Activated naive CD4-positive, alpha-beta T cell treated with Interleukin-2 at 50 U/mL for 16 hours (primary cell): Measurements from ENCODE around the gene EGR1.
A peak's percentile ranks its signal among the peaks of the same experiment; 100 is the strongest.
"Not testable (repeated sequence)": the region's sequence is repeated elsewhere in the genome, so short reads cannot be mapped to it uniquely, and the experiment has no call there.

ENCODE experiments used
- DNase-seq: peaks from one replicate; pipeline ENCODE4 v3.0.0-alpha.2; 2020

EGR1 gene

GRCh38 chr5:138470322-138471051 lies 5.2 kb downstream of the EGR1 start:
- no peak for DNase-seq

- DNase-seq = no peak
These were observed 5.7 kb downstream of the EGR1 start for GRCh38 chr5:138471052-138471361.

- no peak for DNase-seq
These were observed 7.1 kb downstream of the EGR1 start for GRCh38 chr5:138472353-138472752.

GRCh38 chr5:138473151-138473550 lies 7.9 kb downstream of the EGR1 start:
- not testable (repeated sequence) for DNase-seq

- no peak for DNase-seq
These were observed 11.6 kb downstream of the EGR1 start for GRCh38 chr5:138476918-138477317.

GRCh38 chr5:138482638-138483037 lies 17.4 kb downstream of the EGR1 start:
- DNase-seq = no peak

GRCh38 chr5:138488481-138488945 lies 23.2 kb downstream of the EGR1 start:
- DNase-seq = no peak

- DNase-seq = no peak
These were observed 24.4 kb downstream of the EGR1 start for GRCh38 chr5:138489683-138490061.

- no peak for DNase-seq
These were observed 25.5 kb downstream of the EGR1 start for GRCh38 chr5:138490648-138491283.

GRCh38 chr5:138491284-138491648 lies 26.0 kb downstream of the EGR1 start:
- DNase-seq = no peak

- DNase-seq = peak; percentile 85
These were observed 26.6 kb downstream of the EGR1 start for GRCh38 chr5:138491669-138492559.

- no peak for DNase-seq
These were observed 27.3 kb downstream of the EGR1 start for GRCh38 chr5:138492560-138493045.

- DNase-seq = no peak
These were observed 30.1 kb downstream of the EGR1 start for GRCh38 chr5:138495351-138495750.

GRCh38 chr5:138498376-138498775 lies 33.1 kb downstream of the EGR1 start:
- no peak for DNase-seq

- DNase-seq = no peak
These were observed 36.8 kb downstream of the EGR1 start for GRCh38 chr5:138502121-138502520.

GRCh38 chr5:138502521-138502920 lies 37.2 kb downstream of the EGR1 start:
- DNase-seq = no peak

GRCh38 chr5:138503487-138504270 lies 38.4 kb downstream of the EGR1 start:
- no peak for DNase-seq

- no peak for DNase-seq
These were observed 39.5 kb downstream of the EGR1 start for GRCh38 chr5:138504799-138505198.

GRCh38 chr5:138506370-138507306 lies 41.4 kb downstream of the EGR1 start:
- DNase-seq = no peak

- DNase-seq = not testable (repeated sequence)
These were observed 42.2 kb downstream of the EGR1 start for GRCh38 chr5:138507485-138507884.

GRCh38 chr5:138508958-138509357 lies 43.7 kb downstream of the EGR1 start:
- DNase-seq = no peak

GRCh38 chr5:138514021-138514420 lies 48.7 kb downstream of the EGR1 start:
- no peak for DNase-seq
